GM12892 (cell line): ENCODE results near the gene CBFB.

Experiments
- DNase-seq: peaks from one replicate; pipeline ENCODE4 v3.0.0; 2011; ENCODE audit not compliant: insufficient read length
- FAIRE-seq: peaks from 2 replicates; lab custom pipeline; 2011; peaks lifted over from hg19 to GRCh38; lab: Jason Lieb, UNC
- POLR2A ChIP-seq: IDR thresholded peaks from 2 replicates; pipeline ENCODE4 v1.6.1; 2011; ENCODE audit warnings: low read depth, low read length, control low read depth
- POLR2AphosphoS5 ChIP-seq: IDR thresholded peaks from 2 replicates; pipeline ENCODE4 v1.6.1; 2011; ENCODE audit warnings: low read depth, low read length, control low read depth
- TAF1 ChIP-seq: IDR thresholded peaks from 2 replicates; pipeline ENCODE4 v1.6.1; 2011; ENCODE audit warnings: low read depth, mild to moderate bottlenecking, control low read depth, low read length, borderline replicate concordance

The CBFB gene

DNA sequence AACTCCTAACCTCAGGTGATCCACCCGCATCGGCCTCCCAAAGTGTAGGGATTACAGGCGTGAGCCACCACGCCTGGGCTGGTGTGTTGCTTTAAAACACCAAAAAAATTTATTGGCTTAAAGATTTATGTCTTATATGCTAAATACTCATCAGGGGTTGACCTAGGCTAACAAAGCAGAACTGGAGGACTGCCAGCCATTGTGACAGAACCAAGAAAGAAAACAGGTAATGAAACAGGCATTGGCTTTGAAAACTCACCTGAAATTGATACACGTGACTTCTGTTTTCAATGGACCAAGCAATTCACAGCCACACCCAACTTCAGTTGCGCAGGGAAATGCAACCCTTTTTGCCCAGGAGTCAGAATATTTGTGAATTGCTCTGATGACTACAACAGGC is 75.9 kb downstream of the CBFB start:
- FAIRE-seq (no peak), DNase-seq (no peak)
- TF ChIP-seq POLR2A (no peak), TAF1 (no peak), POLR2AphosphoS5 (no peak)

DNA sequence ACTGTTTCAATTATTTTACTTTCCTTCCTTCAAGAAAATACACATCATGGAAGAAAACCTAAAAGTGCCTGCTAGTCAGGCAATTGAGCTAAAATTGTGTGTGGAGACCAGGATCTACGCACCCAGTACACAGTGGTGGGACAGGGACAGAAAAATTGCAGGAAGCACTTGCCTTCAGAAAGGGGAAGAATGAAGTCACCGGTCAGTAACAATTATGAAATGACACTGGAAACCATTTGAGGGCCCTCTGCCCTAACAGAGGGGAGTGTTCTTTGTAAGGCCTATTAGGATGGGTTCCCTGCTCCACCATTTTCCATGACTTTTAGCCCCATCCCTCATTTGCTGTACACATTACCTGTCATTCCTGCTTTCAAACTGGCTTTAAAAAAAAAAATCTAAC is 76.3 kb downstream of the CBFB start:
- no peak for DNase-seq
- no peak for FAIRE-seq
- TF ChIP-seq POLR2A, result no peak
- TF ChIP-seq TAF1, result no peak
- TF ChIP-seq POLR2AphosphoS5, result no peak

DNA sequence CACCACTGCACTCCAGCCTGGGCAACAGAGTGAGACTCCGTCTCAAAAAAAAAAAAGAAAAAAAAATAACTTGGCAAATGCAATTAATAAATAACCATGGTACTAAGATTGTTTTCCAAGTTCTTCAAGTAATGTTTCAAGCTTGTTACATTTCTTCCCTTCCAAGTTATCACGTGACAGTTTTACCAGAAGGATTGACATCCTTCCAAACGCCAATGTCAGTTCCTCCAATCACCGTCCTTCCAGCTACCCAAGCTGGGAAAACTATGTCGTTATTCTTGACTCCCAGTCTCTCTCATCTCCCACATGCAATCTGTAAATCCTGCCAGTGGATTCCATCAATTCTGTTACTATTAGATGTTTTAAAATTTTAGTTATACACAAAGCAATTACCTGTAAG is 76.9 kb downstream of the CBFB start:
- FAIRE-seq, result no peak
- no peak for DNase-seq
- TF ChIP-seq TAF1, result no peak
- no peak for TF ChIP-seq POLR2A
- TF ChIP-seq POLR2AphosphoS5, result no peak

DNA sequence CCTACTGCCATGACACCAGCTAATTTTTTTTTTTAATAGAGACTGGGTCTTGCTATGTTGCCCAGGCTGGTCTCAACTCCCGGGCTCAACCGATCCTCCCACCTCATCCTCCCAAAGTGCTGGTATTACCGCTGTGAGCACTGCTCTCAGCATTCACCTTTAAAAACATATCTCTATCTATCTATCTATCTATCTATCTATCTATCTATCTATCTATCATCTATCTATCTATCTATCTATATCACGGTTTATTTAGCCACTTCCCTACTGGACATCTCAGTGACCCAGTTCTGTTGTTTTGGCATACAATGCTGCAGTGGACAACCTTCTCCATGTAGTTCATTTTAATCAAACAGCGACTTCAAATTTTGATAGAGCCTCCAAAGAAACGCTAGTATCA is 79.5 kb downstream of the CBFB start:
- FAIRE-seq, result no peak
- TF ChIP-seq POLR2A (no peak), POLR2AphosphoS5 (no peak), TAF1 (no peak)
- no peak for DNase-seq

DNA sequence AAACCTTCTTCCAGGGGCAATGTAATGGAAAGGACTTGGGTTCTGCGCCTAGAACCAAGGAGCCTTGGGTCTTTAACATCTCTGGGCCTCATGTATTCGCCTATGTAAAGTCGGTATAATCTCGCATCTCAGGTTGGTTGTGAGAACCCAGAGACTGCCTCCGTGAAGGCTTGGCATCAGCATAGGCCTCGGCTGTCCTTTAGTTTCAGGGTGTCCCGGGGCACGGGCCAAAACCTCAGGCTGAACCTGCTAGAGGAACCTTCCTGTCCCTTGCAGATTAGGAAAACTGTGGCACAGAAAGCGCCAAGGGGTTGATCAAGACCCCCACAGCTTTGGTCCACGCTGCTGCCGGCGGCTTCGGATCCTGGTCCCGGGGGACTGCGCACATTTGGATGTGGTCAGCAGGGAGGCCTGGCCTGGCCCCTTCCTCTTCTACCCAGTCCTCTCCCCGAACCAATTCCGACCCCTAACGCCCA is 80.0 kb downstream of the CBFB start:
- no peak for FAIRE-seq
- DNase-seq, result no peak
- TF ChIP-seq POLR2AphosphoS5, result no peak
- TF ChIP-seq POLR2A, result no peak
- TF ChIP-seq TAF1, result no peak

DNA sequence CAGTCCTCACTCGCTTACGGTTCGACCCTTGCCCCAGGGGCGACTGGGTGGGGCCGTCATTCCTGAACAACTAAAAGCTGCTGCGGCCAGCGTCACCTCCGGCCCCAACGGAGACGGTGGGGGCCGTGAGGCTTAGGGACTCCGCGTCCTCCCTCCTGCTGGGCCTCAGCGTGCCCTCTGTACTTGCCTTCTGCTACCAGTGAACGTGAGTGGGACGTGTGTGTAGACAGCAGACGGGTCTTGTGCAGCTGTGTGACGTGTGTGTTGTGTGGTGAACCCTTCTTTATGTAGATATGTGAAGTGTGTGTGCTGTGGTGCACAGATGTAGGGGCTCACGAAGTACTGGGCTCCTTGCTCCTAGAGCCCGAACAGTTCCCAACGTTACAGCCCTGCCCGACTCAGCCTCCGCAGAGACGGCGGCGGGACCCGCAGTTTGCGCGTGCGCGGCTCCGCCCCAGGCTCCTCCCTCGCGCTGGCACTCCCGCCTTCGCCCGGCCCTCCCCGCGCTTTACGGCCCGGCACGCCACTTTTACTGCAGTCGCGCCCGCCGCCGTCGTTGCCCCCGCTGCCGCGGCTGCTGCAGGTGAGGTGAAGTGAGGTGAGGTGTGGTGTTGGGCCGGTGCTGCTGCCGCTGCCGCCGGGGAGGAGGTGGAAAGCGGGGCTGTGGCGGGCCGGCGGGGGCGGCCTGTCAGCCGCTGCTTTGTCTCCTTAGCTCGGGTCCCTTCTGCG is 80.6 kb downstream of the CBFB start, which contains the start of gene PHAF1:
Gene PHAF1 (plus strand): TSS at position 535 of the 729 bp plus-strand sequence. CDS start 235 bp downstream, outside the sequence.
- DNase-seq (peak; percentile 97), FAIRE-seq (peak; percentile 95)
- no peak for TF ChIP-seq TAF1
- peak; percentile 61; the same call in 1 of the 2 replicates for TF ChIP-seq POLR2A
- peak; percentile 58; the same call in 1 of the 2 replicates for TF ChIP-seq POLR2AphosphoS5

DNA sequence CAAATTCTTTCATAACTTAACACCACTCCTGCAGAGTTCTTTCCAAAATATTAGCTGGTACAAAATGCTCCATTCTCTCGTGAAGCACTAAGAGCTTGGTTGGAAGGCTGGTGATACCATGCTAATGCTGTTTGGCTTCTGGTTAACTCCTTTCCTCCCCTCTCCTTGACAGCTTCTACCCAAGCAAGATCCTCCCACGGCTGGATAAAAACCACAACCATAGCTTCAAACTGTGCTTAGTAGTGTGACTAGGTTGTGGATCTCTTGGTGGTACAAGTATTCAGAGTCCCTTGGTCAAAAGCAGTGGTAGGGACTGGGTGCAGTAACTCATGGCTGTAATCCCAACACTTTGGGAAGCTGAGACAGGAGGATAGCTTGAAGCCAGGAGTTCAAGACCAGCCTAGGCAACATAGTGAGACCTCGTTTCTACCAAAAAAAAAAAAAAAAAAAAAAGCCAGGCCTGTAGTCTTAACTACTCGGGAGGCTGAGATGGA is 83.0 kb downstream of the CBFB start:
- FAIRE-seq (no peak), DNase-seq (no peak)
- no peak for TF ChIP-seq TAF1
- no peak for TF ChIP-seq POLR2AphosphoS5
- no peak for TF ChIP-seq POLR2A

DNA sequence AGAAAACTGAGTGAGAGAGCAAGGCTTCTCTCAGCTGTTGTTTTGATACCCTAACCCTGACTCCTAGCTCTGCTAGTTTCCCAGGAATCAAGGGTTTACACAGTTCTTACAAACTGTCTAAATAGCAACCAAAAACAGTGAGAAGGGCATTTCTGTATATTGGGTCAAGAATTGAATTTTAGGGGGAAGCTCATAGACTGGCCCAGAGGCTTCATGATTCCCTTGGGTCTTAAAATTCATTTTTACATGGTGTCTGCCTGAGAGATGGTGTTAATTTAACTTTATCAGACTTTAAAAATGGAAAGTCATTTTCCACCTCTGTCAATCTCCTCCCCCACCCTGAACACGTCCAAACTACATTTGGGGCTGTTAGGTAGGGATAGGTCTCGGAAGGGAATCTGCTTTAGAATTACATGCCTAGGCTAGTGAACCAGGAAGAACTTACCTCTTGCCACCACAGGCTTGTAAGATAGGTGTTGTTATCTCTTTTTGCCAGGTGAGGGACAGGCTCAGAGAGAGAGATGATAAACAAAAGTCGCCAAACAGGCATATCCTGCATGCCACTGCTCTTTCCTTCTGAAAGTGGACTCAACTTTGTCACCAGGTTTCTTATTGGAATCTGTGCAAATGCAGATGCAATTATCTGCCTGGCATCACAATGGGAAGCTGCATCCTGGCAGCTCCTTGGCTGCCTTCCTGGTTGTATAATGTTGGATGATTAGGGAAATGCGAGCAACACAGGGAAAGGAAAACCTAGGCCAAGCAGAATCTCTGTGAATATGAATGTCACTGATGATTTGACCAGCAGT is 83.8 kb downstream of the CBFB start:
- FAIRE-seq (no peak), DNase-seq (no peak)
- no peak for TF ChIP-seq POLR2AphosphoS5
- TF ChIP-seq TAF1, result no peak
- TF ChIP-seq POLR2A, result no peak

DNA sequence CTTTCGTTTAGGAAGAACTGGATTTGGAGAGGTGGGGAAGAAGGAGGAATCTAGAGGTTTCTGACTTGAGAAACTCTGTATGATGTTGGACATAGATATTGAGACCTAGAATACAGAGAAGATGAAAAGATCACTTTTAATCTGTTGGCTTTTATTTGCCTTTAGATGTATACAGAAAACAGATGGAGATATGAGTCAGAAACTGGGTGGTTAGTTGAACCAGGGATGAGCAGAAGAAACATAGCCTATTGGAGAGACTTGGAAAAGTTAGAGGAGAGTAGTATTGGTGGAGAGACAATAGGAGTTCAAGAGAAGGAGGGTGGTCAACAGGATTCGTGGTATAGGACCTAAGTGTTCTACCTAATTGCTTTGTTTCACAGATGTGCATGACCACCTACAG is 85.8 kb downstream of the CBFB start:
- FAIRE-seq (no peak), DNase-seq (no peak)

DNA sequence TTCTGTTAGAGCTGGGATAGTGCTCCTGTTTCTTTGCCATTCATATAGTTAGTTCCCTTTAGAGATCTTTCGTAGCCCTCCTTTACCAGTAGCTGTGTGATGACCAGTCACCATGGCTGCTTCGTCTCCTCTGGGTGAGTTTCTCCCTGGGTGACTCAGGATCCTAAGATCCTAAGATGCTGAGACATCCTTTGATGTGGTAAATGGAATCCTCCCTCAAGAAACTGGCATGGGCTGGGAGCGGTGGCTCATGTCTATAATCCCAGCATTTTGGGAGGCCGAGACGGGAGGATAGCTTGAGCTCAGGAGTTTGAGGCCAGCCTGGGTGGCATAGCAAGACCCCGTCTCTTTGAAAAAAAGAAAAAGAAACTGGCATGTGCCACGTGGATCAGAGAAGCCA is 86.7 kb downstream of the CBFB start:
- TF ChIP-seq POLR2A (no peak), TAF1 (no peak), POLR2AphosphoS5 (no peak)

More for the DNA sequence above, 85.8 kb downstream of the CBFB start:
- TF ChIP-seq POLR2A (no peak), POLR2AphosphoS5 (no peak), TAF1 (no peak)

More for the DNA sequence above, 86.7 kb downstream of the CBFB start:
- DNase-seq (no peak), FAIRE-seq (no peak)
